Memory B cell (primary cell): ENCODE data around the gene GNG13.
"Not testable (repeated sequence)": the region's sequence is repeated elsewhere in the genome, so short reads cannot be mapped to it uniquely, and the experiment has no call there.

Experiments used
- ATAC-seq: fragments of 150-1000 bp; cut with Tn5 transposase; 2 replicates; pipeline ENCODE4 v1.10.0; 2021; ENCODE audit warnings: low read depth, mild to moderate bottlenecking, moderate library complexity
- DNase-seq, 2 donors: peaks; one replicate each; pipeline ENCODE4 v3.0.0; 2022; ENCODE audit warnings: low spot score in 2 of 2
- H3K27ac Mint-ChIP-seq: one replicate; pipeline ENCODE4 v1.8.0; 2022; ENCODE audit warnings: mild to moderate bottlenecking, moderate library complexity, mixed read lengths
- H3K27me3 Mint-ChIP-seq: one replicate; pipeline ENCODE4 v1.8.0; 2022; ENCODE audit warnings: mixed read lengths
- H3K36me3 Mint-ChIP-seq: one replicate; pipeline ENCODE4 v1.8.0; 2022; ENCODE audit warnings: mild to moderate bottlenecking, mixed read lengths
- H3K4me1 Mint-ChIP-seq: one replicate; pipeline ENCODE4 v1.8.0; 2022; ENCODE audit warnings: mixed read lengths
- H3K4me3 Mint-ChIP-seq: one replicate; pipeline ENCODE4 v1.8.0; 2022; ENCODE audit warnings: mild to moderate bottlenecking, moderate library complexity, mixed read lengths
- H3K9me3 Mint-ChIP-seq: one replicate; pipeline ENCODE4 v1.8.0; 2022; ENCODE audit warnings: mixed read lengths

GNG13 gene

GRCh38 chr16:824601-825000 lies 24.1 kb upstream of the GNG13 start:
- Mint-ChIP-seq H3K36me3 (no peaks in the 10 kb centered on the region), H3K9me3 (no peaks in the 10 kb centered on the region), H3K4me3 (no peak overlapping the region), H3K27ac (no peak overlapping the region), H3K27me3 (peaks cover 10% of the 10 kb centered on the region), H3K4me1 (peaks cover 4% of the 10 kb centered on the region)
- DNase-seq = no peak
- no peak for ATAC-seq

- H3K27me3 Mint-ChIP-seq = peaks cover 9% of the 10 kb centered on the region
- no peak overlapping the region for H3K27ac Mint-ChIP-seq
- H3K9me3 Mint-ChIP-seq = no peaks in the 10 kb centered on the region
- H3K4me1 Mint-ChIP-seq = peaks cover 5% of the 10 kb centered on the region
- ATAC-seq (no peak), DNase-seq (no peak)
- no peak overlapping the region for H3K4me3 Mint-ChIP-seq
- no peaks in the 10 kb centered on the region for H3K36me3 Mint-ChIP-seq
These were observed 23.7 kb upstream of the GNG13 start for GRCh38 chr16:824194-824593.

DNA sequence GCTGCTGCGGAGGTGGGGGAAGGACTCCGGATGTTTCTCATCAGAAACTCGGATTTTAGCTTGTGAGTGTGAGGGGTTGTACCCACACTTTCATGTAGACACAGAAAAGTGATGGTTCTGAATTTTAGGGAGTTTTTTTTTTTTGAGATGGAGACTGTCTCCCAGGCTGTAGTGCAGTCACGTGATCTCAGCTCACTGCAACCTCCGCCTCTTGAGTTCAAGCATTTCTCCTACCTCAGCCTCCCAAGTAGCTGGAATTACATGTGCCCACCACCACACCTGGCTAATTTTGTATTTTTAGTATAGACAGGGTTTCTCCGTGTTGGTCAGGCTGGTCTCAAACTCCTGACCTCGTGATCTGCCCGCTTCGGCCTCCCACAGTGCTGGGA lies 22.4 kb upstream of the GNG13 start:
- Mint-ChIP-seq H3K4me1 (peaks cover 5% of the 10 kb centered on the region), H3K9me3 (no peaks in the 10 kb centered on the region), H3K27ac (no peak overlapping the region), H3K36me3 (no peaks in the 10 kb centered on the region), H3K4me3 (no peak overlapping the region), H3K27me3 (peaks cover 9% of the 10 kb centered on the region)
- DNase-seq (no peak), ATAC-seq (no peak)

DNA sequence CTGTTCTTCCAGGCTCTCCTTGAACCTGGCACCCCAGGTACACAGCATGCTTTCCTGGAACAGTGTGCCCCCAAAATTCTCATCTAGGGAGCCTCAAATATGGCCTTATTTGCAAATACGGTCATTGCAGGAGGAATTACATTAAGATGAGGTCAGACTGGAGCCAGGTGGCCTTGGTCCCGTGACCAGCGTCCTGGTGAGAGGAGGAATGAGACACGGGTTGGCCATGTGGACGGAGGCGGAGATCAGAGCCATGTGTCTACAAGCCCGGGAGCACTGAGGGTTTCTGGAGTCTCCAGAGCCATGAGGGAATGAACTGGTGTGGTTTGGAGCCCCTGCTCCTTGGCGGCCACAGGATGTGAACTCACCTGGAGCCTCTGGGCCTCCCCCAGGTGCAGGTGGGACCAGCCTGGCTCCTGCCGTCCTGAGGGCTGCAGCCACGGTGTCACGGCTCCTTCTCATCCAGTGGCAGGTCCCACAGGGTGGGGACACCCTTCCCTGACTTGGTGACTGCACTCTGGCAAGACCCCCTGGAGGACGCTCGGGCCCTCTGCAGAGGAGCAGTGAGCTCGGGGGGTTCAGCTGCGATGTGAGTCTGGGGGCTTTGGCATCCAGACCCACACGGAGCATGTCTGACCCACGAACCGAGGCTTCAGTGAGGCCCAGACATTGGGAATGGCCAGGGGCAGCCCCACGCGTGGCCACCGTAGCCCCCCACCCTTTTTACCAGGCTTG lies 21.8 kb upstream of the GNG13 start:
- Mint-ChIP-seq H3K27me3 (peaks cover 9% of the 10 kb centered on the region), H3K27ac (no peak overlapping the region), H3K4me3 (no peak overlapping the region), H3K4me1 (peaks cover 5% of the 10 kb centered on the region), H3K9me3 (no peaks in the 10 kb centered on the region), H3K36me3 (no peaks in the 10 kb centered on the region)
- DNase-seq = no peak
- no peak for ATAC-seq

DNA sequence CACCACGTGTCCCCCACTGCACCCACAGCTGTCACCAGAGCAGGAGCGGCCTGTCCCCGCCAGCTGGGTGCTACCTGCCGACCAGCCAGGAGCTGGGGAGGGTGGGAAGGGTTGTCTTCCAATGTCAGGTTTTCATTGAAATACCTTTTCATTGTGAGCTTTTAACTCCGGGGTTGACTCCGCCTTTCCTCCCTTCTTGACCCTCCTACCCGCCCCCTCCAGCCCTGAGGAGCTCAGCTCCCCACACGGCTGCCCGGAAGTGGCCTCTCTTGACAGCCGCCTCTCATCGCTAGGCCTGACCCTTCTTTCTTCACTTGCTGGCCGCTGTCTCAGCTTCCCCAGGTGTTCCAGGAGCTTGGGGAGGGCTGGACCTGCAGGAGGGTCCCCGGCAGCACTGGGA lies 21.2 kb upstream of the GNG13 start:
- DNase-seq (no peak), ATAC-seq (no peak)
- H3K4me1 Mint-ChIP-seq = peaks cover 5% of the 10 kb centered on the region
- peaks cover 9% of the 10 kb centered on the region for H3K27me3 Mint-ChIP-seq
- no peaks in the 10 kb centered on the region for H3K9me3 Mint-ChIP-seq
- H3K4me3 Mint-ChIP-seq = no peak overlapping the region
- no peak overlapping the region for H3K27ac Mint-ChIP-seq
- H3K36me3 Mint-ChIP-seq = no peaks in the 10 kb centered on the region

GRCh38 chr16:820748-821147 lies 20.2 kb upstream of the GNG13 start:
- DNase-seq (no peak), ATAC-seq (no peak)
- Mint-ChIP-seq H3K27ac (no peak overlapping the region), H3K4me1 (peaks cover 5% of the 10 kb centered on the region), H3K9me3 (no peaks in the 10 kb centered on the region), H3K4me3 (no peak overlapping the region), H3K36me3 (no peaks in the 10 kb centered on the region), H3K27me3 (peaks cover 11% of the 10 kb centered on the region)

DNA sequence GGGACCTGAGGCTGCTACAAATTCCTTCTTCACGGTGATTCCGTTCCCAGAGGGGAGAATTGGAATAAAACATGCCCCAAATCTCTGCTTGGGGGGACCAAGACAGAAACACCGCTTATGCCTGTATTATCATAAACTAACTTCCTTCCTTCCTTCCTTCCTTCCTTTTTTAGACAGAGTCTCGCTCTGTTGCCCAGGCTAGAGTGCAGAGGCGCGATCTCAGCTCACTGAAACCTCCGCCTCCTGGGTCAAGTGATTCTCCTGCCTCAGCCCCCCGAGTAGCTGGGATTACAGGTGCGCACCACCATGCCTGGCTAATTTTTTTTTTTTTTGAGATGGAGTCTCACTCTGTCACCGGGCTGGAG lies 19.5 kb upstream of the GNG13 start:
- not testable (repeated sequence) for ATAC-seq, H3K9me3 Mint-ChIP-seq, H3K4me3 Mint-ChIP-seq, H3K36me3 Mint-ChIP-seq, H3K27ac Mint-ChIP-seq, DNase-seq, H3K4me1 Mint-ChIP-seq
- H3K27me3 Mint-ChIP-seq = peaks cover 11% of the 10 kb centered on the region

DNA sequence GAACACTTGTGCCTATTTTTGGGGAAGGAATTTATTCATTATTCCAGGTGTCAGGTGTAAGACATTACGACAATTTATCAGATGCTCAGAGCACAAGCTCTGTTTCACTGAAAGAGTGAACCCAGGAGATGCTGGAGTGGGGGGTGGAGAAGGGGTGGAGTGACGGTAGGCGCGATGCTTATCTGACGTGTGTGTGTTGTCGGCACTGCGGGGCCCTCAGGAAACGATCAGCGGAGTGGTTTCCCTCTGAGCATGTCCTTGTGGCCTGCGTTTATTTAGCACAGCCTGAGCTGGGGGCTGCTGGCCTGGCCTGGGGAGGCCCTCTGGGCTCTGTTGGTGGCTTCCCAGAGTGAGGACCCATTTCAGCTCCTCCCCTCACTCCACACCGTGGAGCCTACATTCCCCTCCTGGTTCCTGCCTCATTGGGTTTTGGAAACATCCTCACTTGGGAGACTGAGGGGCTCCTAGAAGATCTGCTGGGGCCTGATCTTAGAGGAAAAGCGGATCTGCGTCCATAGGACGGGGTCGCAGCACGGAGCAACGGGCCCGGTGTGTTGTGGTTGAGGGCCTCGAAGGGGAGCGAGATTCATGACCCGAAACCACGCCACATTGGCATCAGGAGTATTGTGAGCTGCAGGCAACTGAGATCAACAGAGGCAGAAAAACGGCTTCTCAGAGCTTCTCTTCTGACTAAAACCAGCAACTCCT lies 19.0 kb upstream of the GNG13 start:
- DNase-seq (no peak), ATAC-seq (peak; percentile 54)
- Mint-ChIP-seq H3K27me3 (peaks cover 11% of the 10 kb centered on the region), H3K36me3 (no peaks in the 10 kb centered on the region), H3K4me1 (peaks cover 5% of the 10 kb centered on the region), H3K9me3 (no peaks in the 10 kb centered on the region), H3K4me3 (no peak overlapping the region), H3K27ac (no peak overlapping the region)

GRCh38 chr16:818592-818991 lies 18.1 kb upstream of the GNG13 start:
- H3K27me3 Mint-ChIP-seq = peaks cover 11% of the 10 kb centered on the region
- H3K27ac Mint-ChIP-seq = no peak overlapping the region
- peaks cover 5% of the 10 kb centered on the region for H3K4me1 Mint-ChIP-seq
- no peak for DNase-seq
- no peaks in the 10 kb centered on the region for H3K9me3 Mint-ChIP-seq
- ATAC-seq = no peak
- no peaks in the 10 kb centered on the region for H3K36me3 Mint-ChIP-seq
- no peak overlapping the region for H3K4me3 Mint-ChIP-seq

DNA sequence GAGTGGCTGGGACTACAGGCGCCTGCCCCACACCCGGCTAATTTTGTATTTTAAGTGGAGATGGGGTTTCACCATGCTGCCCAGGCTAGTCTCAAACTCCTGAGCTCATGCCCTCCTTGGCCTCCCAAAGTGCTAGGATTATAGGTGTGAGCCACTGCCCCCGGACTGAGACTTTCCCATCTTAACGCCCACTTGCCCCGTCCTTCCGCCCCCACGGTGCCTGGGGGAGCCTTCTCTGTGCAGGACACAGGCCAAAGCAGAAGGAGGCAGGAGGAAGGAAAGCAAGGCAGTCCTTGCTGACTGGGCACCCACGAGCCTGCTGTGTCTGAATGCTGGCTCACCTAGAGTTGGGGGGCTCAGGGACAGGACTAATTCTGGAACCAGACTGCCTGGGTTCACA lies 17.6 kb upstream of the GNG13 start:
- DNase-seq = no peak
- Mint-ChIP-seq H3K36me3 (no peaks in the 10 kb centered on the region), H3K9me3 (no peaks in the 10 kb centered on the region), H3K4me1 (peaks cover 5% of the 10 kb centered on the region), H3K27ac (no peak overlapping the region), H3K27me3 (peaks cover 9% of the 10 kb centered on the region), H3K4me3 (no peak overlapping the region)
- no peak for ATAC-seq

- no peak overlapping the region for H3K27ac Mint-ChIP-seq
- H3K27me3 Mint-ChIP-seq = peaks cover 14% of the 10 kb centered on the region
- ATAC-seq (no peak), DNase-seq (no peak)
- peaks cover under 1% of the 10 kb centered on the region for H3K36me3 Mint-ChIP-seq
- no peak overlapping the region for H3K4me3 Mint-ChIP-seq
- peaks cover 7% of the 10 kb centered on the region for H3K4me1 Mint-ChIP-seq
- no peaks in the 10 kb centered on the region for H3K9me3 Mint-ChIP-seq
These were observed 16.7 kb upstream of the GNG13 start for GRCh38 chr16:817001-817906.

DNA sequence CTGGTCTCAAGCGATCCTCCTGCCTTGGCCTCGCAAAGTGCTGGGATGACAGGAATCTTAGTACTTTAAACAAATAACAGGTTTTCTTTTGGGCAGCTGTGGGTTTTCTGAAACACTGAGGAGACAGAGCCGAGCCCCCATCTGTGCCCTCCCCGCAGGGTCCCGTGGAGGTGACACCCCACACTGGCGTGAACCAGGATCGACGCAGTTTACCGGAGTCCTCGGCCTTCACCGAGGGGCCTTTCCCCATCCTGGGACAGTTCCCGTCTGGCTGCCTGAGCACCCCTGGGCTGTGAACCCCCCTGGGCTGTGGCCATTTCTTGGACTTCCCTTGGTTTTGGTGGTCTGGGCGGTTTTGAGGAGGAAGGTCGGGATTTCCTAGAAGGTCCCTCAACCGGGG lies 15.3 kb upstream of the GNG13 start:
- no peak overlapping the region for H3K27ac Mint-ChIP-seq
- H3K36me3 Mint-ChIP-seq = peaks cover 5% of the 10 kb centered on the region
- no peak for ATAC-seq
- no peak overlapping the region for H3K4me3 Mint-ChIP-seq
- peaks cover 7% of the 10 kb centered on the region for H3K4me1 Mint-ChIP-seq
- peaks cover 16% of the 10 kb centered on the region for H3K27me3 Mint-ChIP-seq
- H3K9me3 Mint-ChIP-seq = peaks cover 2% of the 10 kb centered on the region
- DNase-seq = no peak

GRCh38 chr16:814974-815373 lies 14.4 kb upstream of the GNG13 start:
- Mint-ChIP-seq H3K9me3 (peaks cover 2% of the 10 kb centered on the region), H3K4me1 (peaks cover 5% of the 10 kb centered on the region), H3K27me3 (peaks cover 17% of the 10 kb centered on the region), H3K27ac (no peak overlapping the region), H3K4me3 (no peak overlapping the region), H3K36me3 (peaks cover 5% of the 10 kb centered on the region)
- ATAC-seq = no peak
- no peak for DNase-seq

DNA sequence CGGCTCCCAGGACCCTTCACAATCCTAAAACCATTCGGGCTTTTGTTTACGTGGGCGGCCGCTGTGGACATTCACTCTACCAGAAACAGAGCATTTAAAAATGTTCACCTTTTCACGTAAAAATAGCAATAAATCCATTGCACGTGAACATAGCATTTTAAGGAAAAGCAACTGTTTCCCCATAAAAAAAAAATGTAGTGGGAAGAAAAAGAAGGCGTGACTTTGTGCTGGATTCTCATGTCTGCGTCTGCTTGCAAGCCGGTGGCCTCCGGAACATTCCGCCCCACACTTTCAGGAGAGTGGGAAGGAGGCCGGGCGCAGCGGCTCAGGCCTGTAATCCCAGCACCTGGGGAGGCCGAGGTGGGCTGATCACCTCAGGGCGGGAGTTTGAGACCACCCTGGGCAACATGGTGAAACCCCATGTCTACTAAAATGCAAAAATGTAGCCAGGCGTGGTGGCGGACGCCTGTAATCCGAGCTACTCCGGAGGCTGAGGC lies 13.4 kb upstream of the GNG13 start:
- Mint-ChIP-seq H3K4me3 (no peak overlapping the region), H3K9me3 (peaks cover 2% of the 10 kb centered on the region), H3K27me3 (peaks cover 17% of the 10 kb centered on the region), H3K27ac (no peak overlapping the region), H3K36me3 (peaks cover 5% of the 10 kb centered on the region), H3K4me1 (peaks cover 2% of the 10 kb centered on the region)
- no peak for DNase-seq
- ATAC-seq = no peak
